Cardiac muscle cell (in vitro differentiated cells and primary cell): ENCODE data around the gene PHF11. TPM values are rescaled to one million over a fixed set of nuclear protein-coding genes. Genes with fewer than 3 reads are reported as not detected.

Experiments
- DNase-seq, 2 donors: peaks; one replicate each; pipeline versions ENCODE4 v3.0.0 to v3.0.0-alpha.2; 2010 to 2017; ENCODE audit warnings: low read depth in 1 of 2, low spot score in 1 of 2
- H3K27ac ChIP-seq: fragments of 200-600 bp; sonication (generic); 2 replicates; pipeline ENCODE4 v1.5.1; 2016
- H3K27me3 ChIP-seq: fragments of 200-600 bp; sonication (generic); 2 replicates; pipeline ENCODE4 v1.6.0; 2016; ENCODE audit warnings: control low read depth
- H3K36me3 ChIP-seq: fragments of 200-600 bp; sonication (generic); 2 replicates; pipeline ENCODE4 v1.5.1; 2016; ENCODE audit warnings: control low read depth
- H3K4me1 ChIP-seq: fragments of 200-600 bp; sonication (generic); 2 replicates; pipeline ENCODE4 v1.8.1; 2017; ENCODE audit warnings: low read depth, mild to moderate bottlenecking, mixed run types
- H3K4me3 ChIP-seq: fragments of 200-600 bp; sonication (generic); 2 replicates; pipeline ENCODE4 v1.5.1; 2016; ENCODE audit warnings: mild to moderate bottlenecking
- H3K9me3 ChIP-seq: fragments of 200-600 bp; sonication (generic); 2 replicates; pipeline ENCODE4 v1.5.1; 2017; ENCODE audit warnings: low read depth, mild to moderate bottlenecking, control low read depth
- polyA plus RNA-seq: library from polyadenylated mRNA; unstranded; fragments of >200 nt; fragmentation: Nextera tagmentation; extraction: Ambion mirVana; gene quantifications from 2 replicates; pipeline ENCODE4 v1.2.1, GENCODE V29; 2016
- total RNA-seq: library from RNA; depleted of rRNA; stranded (reverse); fragments of >200 nt; gene quantifications from 2 replicates; pipeline ENCODE4 v1.2.3, GENCODE V29; 2016
- TF ChIP-seq, protein P1 (sequence below): IDR thresholded peaks from 2 replicates; pipeline ENCODE4 v1.5.1; 2012; ENCODE audit warnings: low read depth, mild to moderate bottlenecking, low read length

Gene PHF11
- total and polyA plus RNA-seq, 2 experiments from 2014 or later: 4.8 to 9.5 TPM

DNA sequence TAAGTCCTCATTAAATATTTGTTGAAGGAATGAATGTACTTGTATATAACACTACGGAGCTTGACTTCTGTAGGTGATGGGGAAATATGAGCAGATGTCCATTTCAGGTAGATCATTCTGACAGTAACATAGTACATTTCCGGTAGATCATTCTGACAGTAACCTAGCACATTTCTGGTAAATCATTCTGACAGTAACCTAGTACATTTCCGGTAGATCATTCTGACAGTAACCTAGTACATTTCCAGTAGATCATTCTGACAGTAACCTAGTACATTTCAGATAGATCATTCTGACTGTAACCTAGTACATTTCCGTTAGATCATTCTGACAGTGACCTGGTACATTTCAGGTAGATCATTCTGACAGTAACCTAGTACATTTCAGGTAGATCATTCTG is 2.5 kb downstream of the PHF11 start:
- no peak for DNase-seq
- no peaks in the 10 kb centered on the region for H3K36me3 ChIP-seq
- TF ChIP-seq, protein P1, sequence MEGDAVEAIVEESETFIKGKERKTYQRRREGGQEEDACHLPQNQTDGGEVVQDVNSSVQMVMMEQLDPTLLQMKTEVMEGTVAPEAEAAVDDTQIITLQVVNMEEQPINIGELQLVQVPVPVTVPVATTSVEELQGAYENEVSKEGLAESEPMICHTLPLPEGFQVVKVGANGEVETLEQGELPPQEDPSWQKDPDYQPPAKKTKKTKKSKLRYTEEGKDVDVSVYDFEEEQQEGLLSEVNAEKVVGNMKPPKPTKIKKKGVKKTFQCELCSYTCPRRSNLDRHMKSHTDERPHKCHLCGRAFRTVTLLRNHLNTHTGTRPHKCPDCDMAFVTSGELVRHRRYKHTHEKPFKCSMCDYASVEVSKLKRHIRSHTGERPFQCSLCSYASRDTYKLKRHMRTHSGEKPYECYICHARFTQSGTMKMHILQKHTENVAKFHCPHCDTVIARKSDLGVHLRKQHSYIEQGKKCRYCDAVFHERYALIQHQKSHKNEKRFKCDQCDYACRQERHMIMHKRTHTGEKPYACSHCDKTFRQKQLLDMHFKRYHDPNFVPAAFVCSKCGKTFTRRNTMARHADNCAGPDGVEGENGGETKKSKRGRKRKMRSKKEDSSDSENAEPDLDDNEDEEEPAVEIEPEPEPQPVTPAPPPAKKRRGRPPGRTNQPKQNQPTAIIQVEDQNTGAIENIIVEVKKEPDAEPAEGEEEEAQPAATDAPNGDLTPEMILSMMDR: no peak
- no peak overlapping the region for H3K4me3 ChIP-seq
- no peaks in the 10 kb centered on the region for H3K4me1 ChIP-seq
- no peak overlapping the region for H3K27ac ChIP-seq
- no peaks in the 10 kb centered on the region for H3K9me3 ChIP-seq
- no peaks in the 10 kb centered on the region for H3K27me3 ChIP-seq

DNA sequence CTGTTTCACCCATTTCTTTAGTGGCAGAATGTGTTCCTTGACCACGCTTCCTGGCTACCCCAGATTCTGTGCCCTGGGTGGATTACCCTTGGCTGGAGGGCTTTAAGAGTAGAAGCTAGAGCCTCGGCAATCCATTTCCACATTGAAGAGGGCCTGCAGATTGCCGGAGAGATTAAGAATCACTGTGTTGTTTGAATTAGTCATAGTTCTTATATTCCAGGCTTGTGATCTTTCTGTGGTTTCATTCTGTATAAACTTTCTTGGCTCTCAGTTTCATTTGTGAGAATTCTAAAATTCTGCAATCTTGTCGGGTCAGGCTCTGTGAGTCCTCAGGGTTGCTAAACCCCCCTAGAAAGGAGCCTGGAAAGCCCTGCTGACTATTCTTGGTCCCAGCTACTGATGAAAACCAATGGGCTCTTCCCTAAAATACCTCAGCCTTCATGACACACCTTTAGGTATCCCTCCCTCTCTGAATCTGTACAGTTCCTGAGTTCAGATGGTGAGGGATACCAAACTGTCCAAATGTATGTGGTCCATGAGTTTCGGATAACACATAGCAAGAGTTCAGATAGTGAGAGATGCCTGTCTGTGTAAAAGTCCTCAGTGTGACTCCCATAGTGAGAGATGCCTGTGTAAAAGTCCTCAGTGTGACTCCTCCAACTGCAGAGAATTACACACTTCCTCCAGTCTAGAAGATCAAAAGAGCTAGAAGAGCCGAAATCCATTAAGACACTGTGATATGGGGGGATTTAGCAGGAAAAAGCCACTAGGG is 4.3 kb downstream of the PHF11 start:
- peak in 1 of 2 donors; percentile 69 for DNase-seq
- no peak overlapping the region for H3K4me3 ChIP-seq
- TF ChIP-seq, protein P1: no peak

DNA sequence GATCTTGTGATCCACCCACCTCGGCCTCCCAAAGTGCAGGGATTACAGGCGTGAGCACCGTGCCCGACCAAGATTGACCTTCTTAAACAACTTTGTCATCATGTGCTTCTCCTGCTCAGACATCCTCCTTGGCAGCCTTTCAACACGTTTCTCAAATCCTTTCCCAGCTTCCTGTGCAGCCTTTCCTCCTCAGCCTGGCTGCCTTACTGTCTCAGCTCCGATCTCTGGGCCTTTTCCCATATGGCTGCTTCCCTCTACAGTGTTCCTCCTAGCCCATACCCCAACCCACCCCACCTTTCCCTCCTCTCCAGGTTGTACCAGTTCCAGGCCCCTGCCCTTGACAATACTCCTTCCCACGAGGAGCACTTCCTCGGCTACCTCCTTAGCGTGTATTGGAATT is 7.2 kb downstream of the PHF11 start:
- Histone ChIP-seq H3K4me3 (no peak overlapping the region), H3K36me3 (no peaks in the 10 kb centered on the region), H3K27me3 (no peaks in the 10 kb centered on the region), H3K27ac (no peak overlapping the region), H3K4me1 (no peaks in the 10 kb centered on the region), H3K9me3 (no peaks in the 10 kb centered on the region)
- TF ChIP-seq, protein P1: no peak
- peak in 1 of 2 donors; percentile 85 for DNase-seq

More for the DNA sequence above, 4.3 kb downstream of the PHF11 start:
- Histone ChIP-seq H3K36me3 (no peaks in the 10 kb centered on the region), H3K9me3 (no peaks in the 10 kb centered on the region), H3K4me1 (no peaks in the 10 kb centered on the region), H3K27ac (no peak overlapping the region), H3K27me3 (no peaks in the 10 kb centered on the region)

DNA sequence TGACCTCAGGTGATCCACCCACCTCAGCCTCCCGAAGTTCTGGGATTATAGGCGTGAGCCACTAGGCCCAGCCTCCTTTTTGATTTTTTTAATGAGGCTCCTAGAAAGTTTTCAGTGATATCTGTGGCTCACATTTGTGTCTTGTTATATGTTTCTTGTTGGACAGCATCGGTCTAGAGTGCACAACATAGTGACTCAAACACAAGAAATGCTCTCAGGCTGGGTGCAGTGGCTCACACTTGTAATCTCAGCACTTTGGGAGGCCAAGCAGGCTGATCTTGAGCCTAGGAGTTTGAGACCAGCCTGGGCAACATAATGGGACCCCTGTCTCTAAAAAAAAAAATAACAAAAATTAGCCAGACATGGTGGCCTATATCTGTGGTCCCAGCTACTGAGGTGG is 8.2 kb downstream of the PHF11 start:
- DNase-seq: no peak
- Histone ChIP-seq H3K9me3 (no peaks in the 10 kb centered on the region), H3K4me1 (no peaks in the 10 kb centered on the region), H3K4me3 (no peak overlapping the region), H3K27ac (no peak overlapping the region), H3K36me3 (no peaks in the 10 kb centered on the region), H3K27me3 (no peaks in the 10 kb centered on the region)
- TF ChIP-seq, protein P1: no peak

DNA sequence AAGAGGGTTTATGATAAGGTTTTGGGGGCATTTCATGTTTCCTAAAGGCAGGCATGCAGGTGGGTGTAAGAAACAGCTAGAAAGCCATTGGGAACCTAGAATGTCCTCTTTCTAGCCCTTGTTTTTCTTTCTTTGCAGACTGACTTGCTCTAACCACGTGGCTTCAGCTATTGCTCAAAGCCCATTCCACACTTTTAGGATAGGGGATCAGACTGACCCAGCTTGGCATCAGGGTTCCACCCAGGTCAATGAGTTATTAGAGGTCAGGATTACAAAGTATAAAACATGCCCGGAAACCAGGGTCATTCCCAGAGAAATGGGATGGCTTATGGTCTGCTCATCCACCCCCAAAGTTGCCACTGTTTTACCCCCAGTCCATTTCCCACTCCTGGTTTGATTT is 16.8 kb downstream of the PHF11 start:
- Histone ChIP-seq H3K9me3 (no peaks in the 10 kb centered on the region), H3K27ac (no peak overlapping the region), H3K36me3 (no peaks in the 10 kb centered on the region), H3K27me3 (no peaks in the 10 kb centered on the region), H3K4me3 (no peak overlapping the region), H3K4me1 (no peaks in the 10 kb centered on the region)
- DNase-seq: no peak
- TF ChIP-seq, protein P1: no peak
